Fibroblast of villous mesenchyme (primary cell): ENCODE results near the gene LMX1B. TPM values are rescaled to one million over a fixed set of nuclear protein-coding genes. Genes with fewer than 3 reads are reported as not detected.
A peak's percentile ranks its signal among the peaks of the same experiment; 100 is the strongest.
"Not testable (repeated sequence)": the region's sequence is repeated elsewhere in the genome, so short reads cannot be mapped to it uniquely, and the experiment has no call there.

Source experiments
- DNase-seq: peaks from one replicate; pipeline ENCODE4 v3.0.0-alpha.2; 2010; ENCODE audit warnings: low read depth
- H3K4me3 ChIP-seq: 2 replicates; pipeline ENCODE4 v1.5.1; 2011; ENCODE audit warnings: low read depth, mild to moderate bottlenecking, low read length
- total RNA-seq: library from RNA; depleted of rRNA; stranded (reverse); fragments of >200 nt; gene quantifications from 2 replicates; pipeline ENCODE4 v1.2.3, GENCODE V29; 2012
- TF ChIP-seq, protein P1 (sequence below): IDR thresholded peaks from 2 replicates; pipeline ENCODE4 v1.5.1; 2012; ENCODE audit warnings: low read depth, mild to moderate bottlenecking, low read length; ENCODE audit not compliant: insufficient read depth

Gene LMX1B
- total RNA-seq, 1 donor, result not detected

DNA sequence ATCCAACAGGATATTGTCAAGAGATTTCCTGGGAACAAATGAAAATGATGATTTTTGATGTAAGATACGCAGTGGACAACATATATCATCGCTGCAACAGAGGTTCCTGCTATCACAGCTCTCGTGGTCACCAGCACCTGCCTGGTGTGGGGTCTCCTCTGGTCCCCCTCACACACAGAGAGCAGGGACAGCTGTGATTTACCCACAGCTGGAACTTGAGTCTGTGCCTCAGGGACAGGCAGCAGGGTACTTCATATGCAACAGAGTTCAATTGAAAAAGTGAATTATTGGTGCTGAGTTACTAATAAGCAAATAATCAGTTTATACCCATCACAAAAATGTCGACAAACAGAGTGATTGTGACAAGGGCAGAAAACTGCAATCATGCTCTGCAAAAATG, 93.4 kb downstream of the LMX1B start:
- DNase-seq, result no peak
- TF ChIP-seq, protein P1, sequence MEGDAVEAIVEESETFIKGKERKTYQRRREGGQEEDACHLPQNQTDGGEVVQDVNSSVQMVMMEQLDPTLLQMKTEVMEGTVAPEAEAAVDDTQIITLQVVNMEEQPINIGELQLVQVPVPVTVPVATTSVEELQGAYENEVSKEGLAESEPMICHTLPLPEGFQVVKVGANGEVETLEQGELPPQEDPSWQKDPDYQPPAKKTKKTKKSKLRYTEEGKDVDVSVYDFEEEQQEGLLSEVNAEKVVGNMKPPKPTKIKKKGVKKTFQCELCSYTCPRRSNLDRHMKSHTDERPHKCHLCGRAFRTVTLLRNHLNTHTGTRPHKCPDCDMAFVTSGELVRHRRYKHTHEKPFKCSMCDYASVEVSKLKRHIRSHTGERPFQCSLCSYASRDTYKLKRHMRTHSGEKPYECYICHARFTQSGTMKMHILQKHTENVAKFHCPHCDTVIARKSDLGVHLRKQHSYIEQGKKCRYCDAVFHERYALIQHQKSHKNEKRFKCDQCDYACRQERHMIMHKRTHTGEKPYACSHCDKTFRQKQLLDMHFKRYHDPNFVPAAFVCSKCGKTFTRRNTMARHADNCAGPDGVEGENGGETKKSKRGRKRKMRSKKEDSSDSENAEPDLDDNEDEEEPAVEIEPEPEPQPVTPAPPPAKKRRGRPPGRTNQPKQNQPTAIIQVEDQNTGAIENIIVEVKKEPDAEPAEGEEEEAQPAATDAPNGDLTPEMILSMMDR, result no peak
- H3K4me3 ChIP-seq, result no peak overlapping the region

DNA sequence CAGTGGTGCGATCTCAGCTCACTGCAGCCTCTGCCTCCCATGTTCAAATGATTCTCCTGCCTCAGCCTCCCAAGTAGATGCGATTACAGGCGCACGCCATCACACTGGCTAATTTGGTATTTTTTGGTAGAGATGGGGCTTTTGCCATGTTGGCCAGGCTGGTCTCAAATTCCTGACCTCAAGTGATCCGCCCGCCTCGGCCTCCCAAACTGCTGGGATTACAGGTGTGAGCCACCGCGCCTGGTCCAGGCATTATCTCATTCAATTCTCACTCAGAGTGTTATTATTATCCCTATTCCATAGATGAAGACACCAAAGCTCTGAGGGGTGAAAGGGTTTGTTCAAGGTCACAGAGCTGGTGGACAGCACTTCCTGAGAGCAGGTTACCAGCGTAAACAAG, 94.0 kb downstream of the LMX1B start:
- DNase-seq, H3K4me3 ChIP-seq: not testable (repeated sequence)

DNA sequence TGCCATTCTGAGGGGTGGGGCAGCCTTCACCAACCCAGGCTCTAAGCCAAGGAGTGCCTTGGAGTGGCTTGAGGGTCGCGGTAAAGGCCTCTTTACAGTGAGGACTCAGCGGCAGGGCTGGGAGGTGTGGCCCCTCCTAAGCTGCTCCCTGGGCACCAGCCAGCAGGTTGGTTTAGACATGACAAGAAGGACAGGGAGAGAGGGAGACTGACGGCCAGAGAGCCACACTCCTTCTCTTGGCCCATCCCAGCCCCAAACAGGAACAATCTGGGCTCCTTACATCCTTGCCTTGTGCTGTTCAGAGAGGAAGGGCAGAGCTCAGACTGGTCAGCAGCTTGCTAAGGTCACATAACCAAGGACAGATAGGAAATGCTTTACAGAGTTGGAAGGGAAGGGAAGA, 94.5 kb downstream of the LMX1B start:
- H3K4me3 ChIP-seq, result no peak overlapping the region
- DNase-seq, result no peak
- TF ChIP-seq, protein P1, result no peak

DNA sequence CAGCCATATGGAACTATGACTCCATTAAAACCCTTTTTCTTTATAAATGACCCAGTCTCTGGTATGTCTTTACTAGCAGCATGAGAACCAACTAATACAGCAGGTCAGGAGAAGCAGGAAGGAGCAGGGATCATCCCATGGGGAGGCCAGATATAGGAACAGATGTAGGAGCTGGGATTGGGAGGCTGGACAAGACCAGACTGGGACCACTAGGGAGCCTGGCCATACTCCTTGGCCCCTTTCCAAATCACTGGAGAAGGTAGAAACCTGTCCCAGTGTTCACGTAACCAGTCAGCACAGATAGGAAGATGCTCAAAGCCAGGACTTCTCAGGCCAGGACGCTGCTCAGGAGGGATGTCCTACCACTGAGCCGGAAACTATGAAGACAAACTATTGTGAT, 95.5 kb downstream of the LMX1B start:
- no peak for DNase-seq
- no peak overlapping the region for H3K4me3 ChIP-seq
- TF ChIP-seq, protein P1, result no peak

DNA sequence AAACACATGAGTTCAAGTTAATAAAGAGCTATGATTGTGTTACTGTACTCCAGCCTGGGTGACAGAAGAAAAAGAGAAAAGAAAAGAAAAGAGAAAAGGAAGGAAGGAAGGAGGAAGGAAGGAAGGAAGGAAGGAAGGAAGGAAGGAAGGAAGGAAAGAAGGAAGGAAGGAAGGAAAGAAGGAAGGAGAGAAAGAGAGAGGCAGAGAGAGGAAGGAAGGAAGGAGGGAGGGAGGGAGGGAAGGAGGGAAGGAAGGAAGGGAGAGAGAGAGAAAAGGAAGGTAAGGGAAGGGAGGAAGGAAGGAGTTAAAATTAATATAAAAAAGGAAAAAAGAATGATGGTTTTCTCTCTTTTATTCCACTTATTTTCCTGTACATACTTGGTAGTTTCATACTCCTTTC, 101.7 kb downstream of the LMX1B start:
- H3K4me3 ChIP-seq, result no peak overlapping the region
- DNase-seq, result no peak
- TF ChIP-seq, protein P1, result no peak

DNA sequence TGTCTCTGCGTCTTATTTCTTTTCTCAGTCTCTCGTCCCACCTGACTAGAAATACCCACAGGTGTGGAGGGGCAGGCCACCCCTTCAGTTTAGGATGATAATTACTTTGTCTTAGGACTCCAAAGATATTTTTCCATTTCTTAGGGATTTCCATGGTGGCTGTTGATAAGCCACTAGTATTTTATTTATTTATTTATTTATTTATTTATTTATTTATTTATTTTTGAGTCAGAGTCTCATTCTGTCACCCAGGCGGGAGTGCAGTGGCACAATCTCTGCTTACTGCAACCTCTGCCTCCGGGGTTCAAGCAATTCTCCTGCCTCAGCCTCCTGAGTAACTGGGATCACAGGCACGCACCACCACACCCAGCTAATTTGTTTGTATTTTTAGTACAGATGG, 103.7 kb downstream of the LMX1B start:
- DNase-seq, H3K4me3 ChIP-seq: not testable (repeated sequence)

DNA sequence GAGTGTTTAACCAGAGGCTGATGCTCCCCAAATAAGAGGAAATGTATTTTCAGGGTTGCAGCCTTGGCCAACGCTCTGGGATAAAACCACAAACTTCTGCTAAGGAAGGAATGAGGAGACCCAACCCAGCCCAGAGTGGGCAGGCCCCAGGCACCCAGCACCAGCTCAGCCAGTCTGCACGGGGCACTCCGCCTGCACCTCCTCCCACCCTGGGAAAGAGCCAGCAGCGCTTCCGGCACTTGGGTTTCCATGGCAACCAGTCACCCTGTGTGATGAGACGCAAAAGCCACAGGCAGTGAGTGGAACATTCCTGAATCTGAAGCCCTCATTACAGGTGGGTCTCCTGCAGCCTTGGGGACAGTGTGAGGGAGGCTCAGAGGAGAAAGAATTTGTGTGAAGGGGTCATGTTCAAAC, 105.9 kb downstream of the LMX1B start:
- peak; percentile 44 for DNase-seq
- no peak overlapping the region for H3K4me3 ChIP-seq
- TF ChIP-seq, protein P1, result no peak

DNA sequence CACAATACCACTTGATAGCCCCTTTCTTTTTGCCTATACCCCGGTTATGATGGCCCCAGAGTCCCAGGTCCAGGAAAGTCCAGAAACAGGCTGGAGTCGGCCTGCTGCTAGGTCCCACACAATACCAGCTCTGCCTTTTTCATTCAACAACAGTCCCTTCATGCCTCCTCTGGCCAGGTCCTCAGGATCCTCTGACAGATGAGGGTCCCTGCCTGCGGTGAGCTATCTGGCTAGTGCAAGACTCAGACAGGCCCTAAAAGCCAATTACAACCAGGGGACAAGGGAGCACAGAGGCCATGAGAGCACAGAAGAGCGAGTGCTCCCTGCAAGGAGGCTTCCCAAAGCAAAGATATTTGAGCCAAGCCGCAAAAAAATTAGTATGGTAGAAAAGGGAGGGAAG, 106.3 kb downstream of the LMX1B start:
- TF ChIP-seq, protein P1, result no peak
- DNase-seq, result no peak
- no peak overlapping the region for H3K4me3 ChIP-seq
